Measurements from ENCODE around the gene DMTF1. TPM values are rescaled to one million over a fixed set of nuclear protein-coding genes. Genes with fewer than 3 reads are reported as not detected.

Gene DMTF1
- total and polyA plus RNA-seq, 7 donors: 8.3 to 25.3 (median 16.8) TPM

GRCh38 chr7:87192784-87193487, 40.7 kb downstream of the DMTF1 start:
- DNase-seq: no peak

GRCh38 chr7:87193912-87194311, 41.7 kb downstream of the DMTF1 start:
- Histone ChIP-seq H3K27ac (no peak overlapping the region), H3K36me3 (ENCODE audit: insufficient read depth in 1 of 2, low read depth in 1 of 2) (peaks cover 20 to 100% of the 10 kb centered on the region in 2 donors), H3K4me1 (peaks cover 3% of the 10 kb centered on the region), H3K9me3 (no peaks in the 10 kb centered on the region), H3K4me3 (no peak overlapping the region), H3K27me3 (ENCODE audit: insufficient read depth in 3 of 3, low read length in 2 of 3) (no peaks in the 10 kb centered on the region)
- DNase-seq (no peak), ATAC-seq (no peak)
- WGBS, 3 donors: 86 to 96% (median 87%) methylated on average over 1 of the region's 1 CpG
- intact Hi-C loops (cut with DNase I): loop anchor here in 1 of 2 donors (10.0 kb wide), 1 partner anchor 241 kb away; no protein-coding TSS in a partner anchor
- TF ChIP-seq CTCF (IDR thresholded peaks at IDR 0.05): no peak

More at GRCh38 chr7:87192784-87193487, 40.7 kb downstream of the DMTF1 start:
- Histone ChIP-seq H3K4me1 (no peaks in the 10 kb centered on the region), H3K4me3 (no peak overlapping the region), H3K9me3 (no peaks in the 10 kb centered on the region), H3K36me3 (ENCODE audit: insufficient read depth in 1 of 2, low read depth in 1 of 2) (peaks cover 21 to 100% of the 10 kb centered on the region in 2 donors), H3K27ac (no peak overlapping the region), H3K27me3 (ENCODE audit: insufficient read depth in 3 of 3, low read length in 2 of 3) (no peaks in the 10 kb centered on the region)
- no peak for TF ChIP-seq CTCF (IDR thresholded peaks at IDR 0.05)
- 68 to 84% (median 73%) methylated on average over 6 of the region's 6 CpGs for WGBS, 3 donors
- intact Hi-C loops (cut with DNase I): loop anchor here in 1 of 2 donors (10.0 kb wide), 1 partner anchor 242 kb away; no protein-coding TSS in a partner anchor
- ATAC-seq: no peak

GRCh38 chr7:87199241-87199640, 47.0 kb downstream of the DMTF1 start:
- DNase-seq (no peak), ATAC-seq (peak; percentile 40 to 62 (median 54))
- H3K27ac ChIP-seq: no peak overlapping the region
- WGBS, 3 donors: 30 to 43% (median 30%) methylated on average over 1 of the region's 1 CpG
- no peak for TF ChIP-seq CTCF (IDR thresholded peaks at IDR 0.05)
- peaks cover 6% of the 10 kb centered on the region for H3K4me1 ChIP-seq
- H3K9me3 ChIP-seq: no peaks in the 10 kb centered on the region
- intact Hi-C loops (cut with DNase I): loop anchor here in 1 of 2 donors (10.0 kb wide), 1 partner anchor 236 kb away; no protein-coding TSS in a partner anchor
- H3K27me3 ChIP-seq (ENCODE audit: insufficient read depth in 3 of 3, low read length in 2 of 3): no peaks in the 10 kb centered on the region
- H3K36me3 ChIP-seq (ENCODE audit: insufficient read depth in 1 of 2, low read depth in 1 of 2): peaks cover 10 to 77% of the 10 kb centered on the region in 2 donors
- H3K4me3 ChIP-seq: no peak overlapping the region

GRCh38 chr7:87199700-87200450, 47.6 kb downstream of the DMTF1 start:
- DNase-seq (no peak), ATAC-seq (peak in 1 of 4 donors; percentile 25)
- WGBS, 3 donors: 74 to 80% (median 76%) methylated on average over 6 of the region's 6 CpGs
- H3K36me3 ChIP-seq (ENCODE audit: insufficient read depth in 1 of 2, low read depth in 1 of 2): peaks cover 9 to 71% of the 10 kb centered on the region in 2 donors
- H3K27me3 ChIP-seq (ENCODE audit: insufficient read depth in 3 of 3, low read length in 2 of 3): no peaks in the 10 kb centered on the region
- H3K4me1 ChIP-seq: peaks cover 6% of the 10 kb centered on the region
- no peak overlapping the region for H3K27ac ChIP-seq
- no peak overlapping the region for H3K4me3 ChIP-seq
- intact Hi-C loops (cut with DNase I): loop anchor here (5.0 to 10.0 kb wide), 3 partner anchors 33 to 235 kb away; no protein-coding TSS in a partner anchor
- H3K9me3 ChIP-seq: no peaks in the 10 kb centered on the region
- no peak for TF ChIP-seq CTCF (IDR thresholded peaks at IDR 0.05)

All from psoas muscle (tissue), 8 donors.